NK-92 treated with Interleukin-12 subunit alpha and Interleukin-12 subunit beta, amount 100 ng/mL, for 24 hours (cell line): Measurements from ENCODE around the gene PPM1N.
A peak's percentile ranks its signal among the peaks of the same experiment; 100 is the strongest.
"Not testable (repeated sequence)": the region's sequence is repeated elsewhere in the genome, so short reads cannot be mapped to it uniquely, and the experiment has no call there.

Source experiments
- DNase-seq: peaks from one replicate; lab custom pipeline; 2025; lab: John Stamatoyannopoulos, UW

The PPM1N gene

GRCh38 chr19:45508861-45509691 lies 10.8 kb downstream of the PPM1N start:
- DNase-seq, result peak; percentile 67

- DNase-seq, result no peak
Measured at GRCh38 chr19:45509692-45510015, 11.4 kb downstream of the PPM1N start.

- not testable (repeated sequence) for DNase-seq
Measured at GRCh38 chr19:45510352-45510751, 12.1 kb downstream of the PPM1N start.

GRCh38 chr19:45511074-45511473 lies 12.8 kb downstream of the PPM1N start:
- DNase-seq, result no peak

- no peak for DNase-seq
Measured at GRCh38 chr19:45512881-45513483, 14.7 kb downstream of the PPM1N start.

GRCh38 chr19:45514376-45515051 lies 16.3 kb downstream of the PPM1N start:
- DNase-seq, result no peak

GRCh38 chr19:45515081-45515624 lies 16.9 kb downstream of the PPM1N start:
- DNase-seq, result peak; percentile 12

- DNase-seq, result no peak
Measured at GRCh38 chr19:45515807-45516401, 17.7 kb downstream of the PPM1N start.

- DNase-seq, result no peak
Measured at GRCh38 chr19:45517238-45517637, 19.0 kb downstream of the PPM1N start.

GRCh38 chr19:45517641-45518468 lies 19.6 kb downstream of the PPM1N start:
- DNase-seq, result no peak

GRCh38 chr19:45518469-45518826 lies 20.2 kb downstream of the PPM1N start:
- no peak for DNase-seq

- DNase-seq, result no peak
Measured at GRCh38 chr19:45522010-45522941, 24.0 kb downstream of the PPM1N start.

GRCh38 chr19:45523642-45524256 lies 25.5 kb downstream of the PPM1N start:
- peak; percentile 29 for DNase-seq

- no peak for DNase-seq
Measured at GRCh38 chr19:45524575-45525129, 26.4 kb downstream of the PPM1N start.

GRCh38 chr19:45526143-45526542 lies 27.9 kb downstream of the PPM1N start:
- no peak for DNase-seq

GRCh38 chr19:45526971-45527370 lies 28.7 kb downstream of the PPM1N start:
- no peak for DNase-seq

- no peak for DNase-seq
Measured at GRCh38 chr19:45527731-45528130, 29.5 kb downstream of the PPM1N start.

GRCh38 chr19:45528149-45528743 lies 30.0 kb downstream of the PPM1N start:
- no peak for DNase-seq

GRCh38 chr19:45528744-45529419 lies 30.6 kb downstream of the PPM1N start:
- DNase-seq, result no peak
